GM21825 (cell line): ENCODE results near the gene TMEM233.
"Not testable (repeated sequence)": the region's sequence is repeated elsewhere in the genome, so short reads cannot be mapped to it uniquely, and the experiment has no call there.

Source experiments
- ATAC-seq: cut with Tn5 transposase; IDR thresholded peaks from one replicate; pipeline ENCODE4 v1.9.1; 2021; ENCODE audit warnings: mild to moderate bottlenecking, moderate library complexity; ENCODE audit not compliant: unreplicated experiment

TMEM233 gene

DNA sequence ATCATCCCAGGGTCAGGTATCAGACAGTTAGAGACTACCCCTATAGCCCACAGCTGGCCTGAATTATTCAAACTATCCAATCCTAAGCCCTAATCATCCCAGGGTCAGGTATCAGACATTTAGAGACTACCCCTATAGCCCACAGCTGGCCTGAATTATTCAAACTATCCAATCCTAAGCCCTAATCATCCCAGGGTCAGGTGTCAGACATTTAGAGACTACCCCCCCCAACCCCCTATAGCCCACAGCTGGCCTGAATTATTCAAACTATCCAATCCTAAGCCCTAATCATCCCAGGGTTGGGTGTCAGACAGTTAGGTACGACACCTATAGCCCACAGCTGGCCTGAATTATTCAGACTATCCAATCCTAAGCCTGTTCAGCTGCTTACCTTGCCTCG is 63.4 kb downstream of the TMEM233 start:
- ATAC-seq = not testable (repeated sequence)

GRCh38 chr12:119658166-119658565 is 64.6 kb downstream of the TMEM233 start:
- not testable (repeated sequence) for ATAC-seq

DNA sequence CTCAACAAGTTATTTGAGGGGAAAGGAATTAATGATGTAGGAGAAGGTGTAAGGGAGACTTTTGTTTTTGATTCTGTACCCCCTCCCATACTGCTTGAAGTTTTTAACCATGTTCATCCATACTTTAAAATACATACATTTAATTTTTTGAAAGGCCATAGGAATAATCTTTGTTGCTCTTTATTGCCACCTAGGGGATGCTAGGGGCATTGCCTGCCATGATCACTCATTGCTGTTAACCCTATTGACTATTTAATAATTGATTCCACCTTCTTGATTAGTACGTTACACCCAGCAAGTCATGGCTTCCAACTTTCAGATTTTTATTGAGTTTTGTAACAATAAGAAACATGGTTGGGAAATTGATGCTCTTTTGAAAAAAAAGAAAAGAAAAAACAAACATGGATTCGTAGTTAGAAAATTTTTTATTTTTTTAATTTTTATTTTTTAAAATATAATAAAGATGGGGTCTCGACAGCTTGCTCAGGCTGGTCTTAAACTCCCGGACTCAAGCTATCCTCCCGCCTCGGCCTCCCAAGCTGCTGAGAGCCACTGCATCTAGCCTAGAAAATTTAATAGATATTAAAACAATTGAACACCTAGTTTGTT is 65.8 kb downstream of the TMEM233 start:
- ATAC-seq = no peak

DNA sequence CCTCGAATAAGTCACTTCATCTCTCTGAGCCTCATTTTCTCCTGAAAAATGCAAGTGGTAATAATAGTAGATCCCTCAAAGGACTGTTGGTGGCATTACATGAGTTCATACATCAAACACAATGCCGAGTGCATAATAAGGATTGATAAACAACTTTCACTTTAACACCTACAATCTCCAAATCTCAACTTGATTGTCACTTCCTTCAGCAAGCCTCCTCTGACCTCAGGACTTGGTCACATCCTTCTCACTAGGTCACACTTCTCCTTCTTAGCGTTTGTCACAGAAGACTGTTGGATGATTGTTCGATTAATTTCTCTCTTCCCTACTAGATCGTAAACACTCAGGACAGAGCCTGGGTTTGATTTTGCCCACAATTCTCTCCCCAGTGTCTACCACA is 66.5 kb downstream of the TMEM233 start:
- ATAC-seq = no peak

DNA sequence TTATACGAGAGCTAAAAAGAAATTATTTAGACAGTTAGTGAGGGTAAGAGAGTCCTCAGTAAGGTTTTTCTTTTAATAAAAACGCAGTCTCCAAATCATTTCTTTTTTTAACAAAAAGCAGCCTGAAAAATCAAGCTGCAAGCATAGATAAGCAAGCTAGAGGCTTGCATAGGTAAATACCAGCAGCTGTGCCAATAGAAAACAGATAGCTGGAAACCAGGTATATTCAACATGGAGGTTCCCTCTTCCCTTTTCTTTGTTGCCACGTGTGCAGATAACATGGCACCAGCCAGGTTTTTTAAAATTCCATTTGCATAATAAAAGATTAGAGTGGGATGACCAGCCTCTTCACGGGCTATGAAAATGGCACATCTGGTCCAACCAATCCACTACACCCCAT is 68.3 kb downstream of the TMEM233 start:
- no peak for ATAC-seq

- no peak for ATAC-seq
These were observed 71.1 kb downstream of the TMEM233 start for GRCh38 chr12:119664642-119665041.

DNA sequence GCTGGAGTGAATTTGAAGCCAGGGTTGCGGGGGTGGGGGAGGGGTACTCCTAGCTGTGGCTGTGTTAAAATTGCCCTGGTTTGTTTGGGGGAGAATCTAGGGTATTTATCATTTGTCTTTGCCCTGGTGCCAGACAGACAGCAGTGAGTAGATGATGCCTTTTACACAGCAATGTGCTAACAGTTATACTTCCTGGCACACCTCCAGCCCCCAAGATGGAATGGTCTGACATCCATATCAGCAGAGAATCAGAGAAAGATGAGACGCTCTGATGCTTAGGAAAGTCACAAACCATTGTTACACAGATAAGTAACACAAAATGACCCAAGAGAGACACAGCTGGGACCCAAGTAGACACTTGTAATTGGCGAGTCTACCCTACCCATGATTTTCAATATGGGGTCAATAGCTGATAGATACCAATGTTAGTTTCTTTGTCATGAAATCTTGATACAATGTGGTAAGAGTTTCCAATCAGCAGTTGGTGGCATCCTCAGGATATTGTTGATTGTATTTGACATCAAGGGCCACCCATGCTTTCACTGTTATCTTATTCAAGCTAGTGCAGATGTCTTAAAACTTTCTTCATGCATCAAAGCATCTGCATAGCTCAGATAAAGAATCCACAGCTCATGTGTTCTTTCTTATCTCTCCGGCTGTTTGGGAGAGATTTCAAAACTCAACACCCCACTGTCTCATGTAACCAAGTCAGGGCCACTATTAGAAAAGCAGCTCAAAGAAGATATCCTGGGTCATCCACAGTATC is 71.8 kb downstream of the TMEM233 start:
- no peak for ATAC-seq

GRCh38 chr12:119666226-119666795 is 72.7 kb downstream of the TMEM233 start:
- no peak for ATAC-seq

- no peak for ATAC-seq
These were observed 73.5 kb downstream of the TMEM233 start for GRCh38 chr12:119666900-119667576.

- ATAC-seq = peak; percentile 91
These were observed 74.2 kb downstream of the TMEM233 start, which contains the start of gene PRKAB1 for GRCh38 chr12:119667577-119668323. PRKAB1 (plus strand) TSS chr12:119668133; CDS start chr12:119668245, 112 bp downstream.

DNA sequence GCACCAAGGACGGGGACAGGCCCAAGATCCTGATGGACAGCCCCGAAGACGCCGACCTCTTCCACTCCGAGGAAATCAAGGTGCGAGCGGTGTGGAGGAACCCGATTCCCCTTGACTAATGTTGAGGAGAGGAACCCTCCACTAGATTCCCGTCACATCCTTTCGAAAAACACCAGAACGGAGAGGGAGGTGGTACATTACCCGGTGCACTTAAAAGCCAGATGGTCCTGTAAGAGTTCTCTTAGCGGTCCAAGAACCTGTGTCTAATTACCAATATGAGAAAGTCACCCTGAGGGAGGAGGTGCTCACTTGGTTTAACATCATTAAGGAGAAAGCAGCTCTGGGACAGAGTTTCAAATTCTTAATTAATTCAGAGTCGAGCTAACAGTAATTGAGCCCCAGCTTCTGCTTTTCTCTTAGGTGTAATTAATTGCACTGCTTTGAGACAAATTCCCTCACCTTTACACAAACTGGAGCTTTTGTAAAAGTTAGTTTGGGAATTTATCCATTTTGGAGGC is 74.8 kb downstream of the TMEM233 start:
- no peak for ATAC-seq

DNA sequence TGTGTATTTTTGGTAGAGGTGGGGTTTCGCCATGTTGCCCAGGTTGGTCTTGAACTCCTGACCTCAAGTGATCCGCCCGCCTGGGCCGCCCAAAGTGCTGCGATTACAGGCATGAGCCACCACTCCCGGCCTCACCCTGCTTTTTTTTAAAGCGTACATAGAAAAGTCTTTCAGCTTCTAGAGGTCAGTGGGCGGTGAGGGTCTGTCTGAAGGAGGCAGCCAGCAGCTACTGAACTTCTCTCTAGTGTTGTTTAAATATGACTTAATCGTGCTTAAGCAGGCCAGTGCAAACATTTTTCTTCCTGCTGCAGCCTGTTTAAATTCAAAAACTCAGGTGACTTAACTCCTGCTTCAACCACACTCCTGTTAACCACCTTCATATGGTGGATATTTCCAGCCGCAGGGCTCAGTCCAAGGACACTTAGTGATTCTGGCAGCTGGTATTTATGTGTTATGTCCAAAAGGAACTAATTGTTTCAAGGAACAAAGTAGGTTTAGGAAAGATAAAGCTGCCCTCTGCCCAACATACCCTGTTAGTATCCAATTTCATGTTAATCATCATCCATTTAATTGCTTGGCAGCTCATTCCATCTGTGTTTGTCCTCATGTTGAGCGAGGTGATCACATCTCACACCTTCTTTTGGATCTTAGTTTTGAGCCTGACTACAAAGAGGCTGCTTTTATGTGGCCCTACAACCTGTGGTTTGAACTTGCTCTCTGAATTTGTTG is 76.3 kb downstream of the TMEM233 start:
- no peak for ATAC-seq

- no peak for ATAC-seq
These were observed 77.5 kb downstream of the TMEM233 start for GRCh38 chr12:119671070-119671469.

DNA sequence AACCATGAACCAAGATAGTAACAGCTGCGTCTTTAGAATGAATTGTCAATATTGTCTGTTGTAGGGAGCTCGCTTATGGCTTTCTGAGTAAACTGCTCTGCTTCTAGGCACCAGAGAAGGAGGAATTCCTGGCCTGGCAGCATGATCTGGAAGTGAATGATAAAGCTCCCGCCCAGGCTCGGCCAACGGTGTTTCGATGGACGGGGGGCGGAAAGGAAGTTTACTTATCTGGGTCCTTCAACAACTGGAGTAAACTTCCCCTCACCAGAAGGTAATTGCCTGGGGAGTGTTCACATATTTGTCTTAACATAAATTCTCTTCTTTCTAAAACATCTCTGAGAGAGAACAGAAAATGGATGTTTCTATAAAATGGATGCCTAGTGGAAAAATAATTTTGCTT is 78.6 kb downstream of the TMEM233 start:
- no peak for ATAC-seq

- no peak for ATAC-seq
These were observed 80.1 kb downstream of the TMEM233 start for GRCh38 chr12:119673634-119674033.

- ATAC-seq = no peak
These were observed 81.0 kb downstream of the TMEM233 start for GRCh38 chr12:119674560-119674959.

DNA sequence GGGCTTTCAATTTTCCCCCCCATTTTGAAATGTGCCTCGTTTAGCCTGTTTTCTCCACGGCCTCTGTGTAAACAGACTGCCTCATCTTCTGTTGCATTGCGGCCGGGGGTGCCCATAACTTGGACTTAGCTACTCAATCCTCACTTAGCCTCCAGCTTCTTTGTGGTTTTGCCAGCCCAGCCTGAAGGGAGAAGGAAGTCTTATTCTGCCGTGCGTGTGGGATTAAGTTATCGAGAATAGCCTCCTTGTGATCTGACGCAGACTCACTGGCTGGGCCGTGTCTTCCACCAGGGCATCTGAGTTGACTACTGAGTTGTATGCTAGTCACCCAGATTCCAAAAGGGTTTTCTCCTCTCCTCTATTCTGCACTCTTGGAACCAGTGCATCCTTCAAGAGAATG is 82.4 kb downstream of the TMEM233 start:
- ATAC-seq = no peak

DNA sequence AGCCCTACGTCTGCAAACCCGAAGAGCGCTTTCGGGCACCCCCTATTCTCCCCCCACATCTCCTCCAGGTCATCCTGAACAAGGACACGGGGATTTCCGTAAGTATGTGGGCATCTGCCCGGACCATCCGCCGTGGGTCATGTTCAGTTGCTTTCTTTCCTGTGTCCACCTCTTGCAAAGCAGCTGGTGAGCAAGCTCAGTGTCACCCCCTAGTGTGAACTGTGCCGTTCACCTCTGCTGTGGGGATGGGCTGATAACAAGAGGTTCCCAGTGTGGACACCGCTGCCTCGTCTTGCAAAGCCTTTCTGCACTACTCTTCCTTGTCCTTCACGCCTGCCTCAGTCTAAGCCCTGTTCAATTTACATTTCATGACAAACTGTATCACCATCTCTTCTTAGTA is 83.0 kb downstream of the TMEM233 start:
- no peak for ATAC-seq

DNA sequence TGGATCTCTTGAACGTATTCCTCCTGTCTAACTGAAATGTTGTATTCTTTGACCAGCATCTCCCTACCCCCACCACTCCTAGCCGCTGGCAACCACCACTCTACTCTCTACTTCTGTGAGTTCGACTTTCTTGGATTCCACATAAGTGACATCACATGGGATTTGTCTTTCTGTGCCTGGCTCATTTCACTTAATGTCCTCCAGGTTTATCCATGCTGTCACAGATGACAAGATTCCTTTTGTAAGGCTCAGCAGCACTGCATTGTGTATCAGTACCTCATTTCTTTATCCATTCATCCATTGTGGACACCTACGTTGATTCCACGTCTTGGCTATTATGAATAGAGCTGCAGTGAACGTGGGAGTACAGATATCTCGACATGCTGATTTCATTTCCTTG is 84.9 kb downstream of the TMEM233 start:
- no peak for ATAC-seq

DNA sequence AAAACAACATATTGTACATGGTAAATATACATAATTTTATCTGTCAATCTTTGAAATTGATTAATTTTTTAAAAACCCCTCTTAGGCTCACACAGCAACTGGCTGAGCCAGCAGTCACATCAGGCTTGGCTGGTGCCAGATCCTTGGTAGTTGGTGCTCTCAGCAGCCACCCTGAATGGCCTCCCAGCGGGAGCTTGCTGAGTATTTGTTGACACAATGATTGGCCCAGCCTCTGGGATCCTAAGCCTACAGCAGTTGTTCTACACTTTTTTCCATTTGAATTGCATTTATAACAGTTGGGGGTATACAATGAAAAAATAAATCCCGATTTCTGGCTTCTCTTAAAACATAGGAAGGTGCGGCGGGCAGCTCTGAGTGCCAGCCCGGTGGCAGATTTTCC is 85.5 kb downstream of the TMEM233 start:
- ATAC-seq = no peak
